WI38 (cell line): ENCODE data around the gene TANC2.

ENCODE experiments used
- H3K4me3 ChIP-seq: 2 replicates; pipeline ENCODE4 v1.5.1; 2011; ENCODE audit warnings: low read depth, mild to moderate bottlenecking, control low read depth, low read length
- CTCF ChIP-seq: IDR thresholded peaks from 2 replicates; pipeline ENCODE4 v1.5.1; 2012; ENCODE audit warnings: low read depth, mild to moderate bottlenecking, control low read depth, low read length

Gene TANC2

GRCh38 chr17:62925267-62925836 lies 40.7 kb upstream of the TANC2 start:
- H3K4me3 ChIP-seq, result no peak overlapping the region
- TF ChIP-seq CTCF, result no peak

DNA sequence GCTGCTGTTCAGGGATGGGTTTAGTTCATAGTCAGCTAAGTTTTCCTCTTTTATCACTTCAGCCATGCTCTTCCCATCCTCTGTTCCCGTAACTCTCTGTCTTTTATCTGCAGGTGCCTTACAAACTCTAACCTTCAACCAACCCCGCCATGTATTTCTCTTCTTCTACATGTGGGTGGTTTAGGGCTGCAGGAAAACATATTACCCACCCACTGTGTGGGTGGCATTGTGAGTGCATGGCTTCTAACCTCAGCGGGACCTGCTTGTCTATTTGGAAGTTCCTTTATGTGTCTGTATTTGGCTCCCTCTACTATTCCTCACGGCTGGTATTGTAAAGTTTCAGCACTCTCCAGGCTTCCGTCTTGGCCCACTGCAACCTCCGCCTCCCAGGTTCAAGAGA lies 39.0 kb upstream of the TANC2 start:
- H3K4me3 ChIP-seq, result no peak overlapping the region
- TF ChIP-seq CTCF, result no peak

GRCh38 chr17:62929320-62929719 lies 36.7 kb upstream of the TANC2 start:
- TF ChIP-seq CTCF, result no peak
- no peak overlapping the region for H3K4me3 ChIP-seq

DNA sequence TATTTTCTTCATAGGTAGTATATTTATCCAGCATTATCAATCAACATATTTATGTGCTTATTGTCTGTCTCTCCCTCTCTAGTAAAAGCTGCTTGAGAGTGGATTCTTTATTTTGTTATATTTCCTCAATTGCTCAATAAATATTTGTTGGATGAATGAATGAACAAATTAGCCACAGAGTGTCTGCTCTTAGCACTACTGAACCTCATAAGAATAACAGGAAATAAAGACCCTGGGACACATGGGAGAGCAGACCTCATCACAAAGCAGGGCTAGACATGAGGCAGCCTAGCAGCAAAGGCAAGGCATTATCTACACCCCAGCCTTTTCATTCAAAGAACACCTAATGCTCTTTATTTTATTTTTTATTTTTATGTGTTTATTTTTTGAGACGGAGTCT lies 34.9 kb upstream of the TANC2 start:
- no peak overlapping the region for H3K4me3 ChIP-seq
- TF ChIP-seq CTCF, result no peak

- no peak overlapping the region for H3K4me3 ChIP-seq
- no peak for TF ChIP-seq CTCF
Measured at GRCh38 chr17:62933501-62934385, 32.3 kb upstream of the TANC2 start.

GRCh38 chr17:62935098-62935497 lies 30.9 kb upstream of the TANC2 start:
- no peak for TF ChIP-seq CTCF
- H3K4me3 ChIP-seq, result no peak overlapping the region

DNA sequence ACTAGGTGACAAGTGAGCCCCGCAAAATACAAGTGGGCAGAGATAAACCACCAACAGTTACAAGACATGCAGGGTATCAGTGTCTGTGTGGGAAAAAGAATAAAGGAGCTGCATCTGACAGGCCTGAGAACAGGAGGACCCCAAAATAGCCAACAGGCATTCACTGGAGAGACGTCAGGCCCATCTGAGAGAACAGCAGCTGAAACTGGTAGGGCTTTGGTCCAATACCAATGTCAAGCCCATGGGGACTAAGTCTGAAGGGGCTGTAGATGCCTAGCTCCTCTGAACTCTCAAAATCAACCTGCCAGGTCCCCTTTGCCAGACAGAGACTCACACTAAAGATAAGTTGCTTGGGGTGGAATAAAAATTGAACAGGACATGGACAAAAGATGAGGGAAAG lies 30.5 kb upstream of the TANC2 start:
- H3K4me3 ChIP-seq, result no peak overlapping the region
- TF ChIP-seq CTCF, result no peak
